MM.1S (cell line): ENCODE measurements around the gene LTBP1.
A peak's percentile ranks its signal among the peaks of the same experiment; 100 is the strongest.

Experiments
- DNase-seq: peaks from one replicate; pipeline ENCODE4 v3.0.0-alpha.2; 2015
- H2AFZ ChIP-seq: fragments of 300-600 bp; sonication (generic); 2 replicates; pipeline ENCODE4 v1.6.0; 2016; ENCODE audit warnings: antibody characterized with exemption, low read length
- H3F3A ChIP-seq: fragments of 300-600 bp; sonication (generic); 2 replicates; pipeline ENCODE4 v1.6.1; 2016; ENCODE audit warnings: mild to moderate bottlenecking, antibody characterized with exemption, low read length, moderate library complexity, mixed read lengths; ENCODE audit not compliant: insufficient read depth
- H3K27ac ChIP-seq: fragments of 300-600 bp; sonication (generic); 2 replicates; pipeline ENCODE4 v1.5.1; 2016; ENCODE audit warnings: mild to moderate bottlenecking, low read length
- H3K27me3 ChIP-seq: fragments of 300-600 bp; sonication (generic); replicated peaks from 2 replicates; pipeline ENCODE4 v1.6.0; 2016; ENCODE audit warnings: low read length; ENCODE audit not compliant: insufficient read depth
- H3K36me3 ChIP-seq: fragments of 300-600 bp; sonication (generic); replicated peaks from 2 replicates; pipeline ENCODE4 v1.6.1; 2016; ENCODE audit warnings: mild to moderate bottlenecking, low read length, mixed read lengths; ENCODE audit not compliant: insufficient read depth
- H3K4me1 ChIP-seq: fragments of 300-600 bp; sonication (generic); 2 replicates; pipeline ENCODE4 v1.6.1; 2016; ENCODE audit warnings: low read length, mixed read lengths
- H3K4me2 ChIP-seq: fragments of 300-600 bp; sonication (generic); 2 replicates; pipeline ENCODE4 v1.6.0; 2016; ENCODE audit warnings: low read depth, low read length
- H3K4me3 ChIP-seq: fragments of 300-600 bp; sonication (generic); 2 replicates; pipeline ENCODE4 v1.5.1; 2016; ENCODE audit warnings: low read length, mixed read lengths
- H3K79me2 ChIP-seq: fragments of 300-600 bp; sonication (generic); 2 replicates; pipeline ENCODE4 v1.6.1; 2016; ENCODE audit warnings: mixed run types, low read length, mixed read lengths
- H3K9ac ChIP-seq: fragments of 300-600 bp; sonication (generic); 2 replicates; pipeline ENCODE4 v1.6.1; 2016; ENCODE audit warnings: low read length, mixed read lengths
- H3K9me2 ChIP-seq: fragments of 300-600 bp; sonication (generic); replicated peaks from 2 replicates; pipeline ENCODE4 v1.6.1; 2016; ENCODE audit warnings: mild to moderate bottlenecking, low read length, mixed read lengths; ENCODE audit not compliant: insufficient read depth
- H3K9me3 ChIP-seq: fragments of 300-600 bp; sonication (generic); replicated peaks from 2 replicates; pipeline ENCODE4 v1.6.1; 2016; ENCODE audit warnings: mild to moderate bottlenecking, low read length, mixed read lengths; ENCODE audit not compliant: insufficient read depth
- H4K20me1 ChIP-seq: fragments of 300-600 bp; sonication (generic); 2 replicates; pipeline ENCODE4 v1.6.1; 2016; ENCODE audit warnings: mild to moderate bottlenecking, low read length, moderate library complexity, mixed read lengths; ENCODE audit not compliant: insufficient read depth
- EZH2 ChIP-seq: fragments of 300-600 bp; sonication (generic); optimal IDR thresholded peaks from 2 replicates; pipeline ENCODE3; 2017; ENCODE audit warnings: low read depth, mild to moderate bottlenecking, antibody characterized with exemption, low read length, mixed read lengths
- EZH2phosphoT487 ChIP-seq: fragments of 300-600 bp; sonication (generic); IDR thresholded peaks from 2 replicates; pipeline ENCODE4 v1.6.1; 2018; ENCODE audit warnings: antibody characterized with exemption, low read length
- TF ChIP-seq, protein P1 (sequence below): fragments of 300-600 bp; sonication (generic); IDR thresholded peaks from 2 replicates; pipeline ENCODE4 v1.5.1; 2016; ENCODE audit warnings: antibody characterized with exemption, low read length, mixed read lengths

LTBP1 gene, protein sequence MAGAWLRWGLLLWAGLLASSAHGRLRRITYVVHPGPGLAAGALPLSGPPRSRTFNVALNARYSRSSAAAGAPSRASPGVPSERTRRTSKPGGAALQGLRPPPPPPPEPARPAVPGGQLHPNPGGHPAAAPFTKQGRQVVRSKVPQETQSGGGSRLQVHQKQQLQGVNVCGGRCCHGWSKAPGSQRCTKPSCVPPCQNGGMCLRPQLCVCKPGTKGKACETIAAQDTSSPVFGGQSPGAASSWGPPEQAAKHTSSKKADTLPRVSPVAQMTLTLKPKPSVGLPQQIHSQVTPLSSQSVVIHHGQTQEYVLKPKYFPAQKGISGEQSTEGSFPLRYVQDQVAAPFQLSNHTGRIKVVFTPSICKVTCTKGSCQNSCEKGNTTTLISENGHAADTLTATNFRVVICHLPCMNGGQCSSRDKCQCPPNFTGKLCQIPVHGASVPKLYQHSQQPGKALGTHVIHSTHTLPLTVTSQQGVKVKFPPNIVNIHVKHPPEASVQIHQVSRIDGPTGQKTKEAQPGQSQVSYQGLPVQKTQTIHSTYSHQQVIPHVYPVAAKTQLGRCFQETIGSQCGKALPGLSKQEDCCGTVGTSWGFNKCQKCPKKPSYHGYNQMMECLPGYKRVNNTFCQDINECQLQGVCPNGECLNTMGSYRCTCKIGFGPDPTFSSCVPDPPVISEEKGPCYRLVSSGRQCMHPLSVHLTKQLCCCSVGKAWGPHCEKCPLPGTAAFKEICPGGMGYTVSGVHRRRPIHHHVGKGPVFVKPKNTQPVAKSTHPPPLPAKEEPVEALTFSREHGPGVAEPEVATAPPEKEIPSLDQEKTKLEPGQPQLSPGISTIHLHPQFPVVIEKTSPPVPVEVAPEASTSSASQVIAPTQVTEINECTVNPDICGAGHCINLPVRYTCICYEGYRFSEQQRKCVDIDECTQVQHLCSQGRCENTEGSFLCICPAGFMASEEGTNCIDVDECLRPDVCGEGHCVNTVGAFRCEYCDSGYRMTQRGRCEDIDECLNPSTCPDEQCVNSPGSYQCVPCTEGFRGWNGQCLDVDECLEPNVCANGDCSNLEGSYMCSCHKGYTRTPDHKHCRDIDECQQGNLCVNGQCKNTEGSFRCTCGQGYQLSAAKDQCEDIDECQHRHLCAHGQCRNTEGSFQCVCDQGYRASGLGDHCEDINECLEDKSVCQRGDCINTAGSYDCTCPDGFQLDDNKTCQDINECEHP (N-terminal part only)

DNA sequence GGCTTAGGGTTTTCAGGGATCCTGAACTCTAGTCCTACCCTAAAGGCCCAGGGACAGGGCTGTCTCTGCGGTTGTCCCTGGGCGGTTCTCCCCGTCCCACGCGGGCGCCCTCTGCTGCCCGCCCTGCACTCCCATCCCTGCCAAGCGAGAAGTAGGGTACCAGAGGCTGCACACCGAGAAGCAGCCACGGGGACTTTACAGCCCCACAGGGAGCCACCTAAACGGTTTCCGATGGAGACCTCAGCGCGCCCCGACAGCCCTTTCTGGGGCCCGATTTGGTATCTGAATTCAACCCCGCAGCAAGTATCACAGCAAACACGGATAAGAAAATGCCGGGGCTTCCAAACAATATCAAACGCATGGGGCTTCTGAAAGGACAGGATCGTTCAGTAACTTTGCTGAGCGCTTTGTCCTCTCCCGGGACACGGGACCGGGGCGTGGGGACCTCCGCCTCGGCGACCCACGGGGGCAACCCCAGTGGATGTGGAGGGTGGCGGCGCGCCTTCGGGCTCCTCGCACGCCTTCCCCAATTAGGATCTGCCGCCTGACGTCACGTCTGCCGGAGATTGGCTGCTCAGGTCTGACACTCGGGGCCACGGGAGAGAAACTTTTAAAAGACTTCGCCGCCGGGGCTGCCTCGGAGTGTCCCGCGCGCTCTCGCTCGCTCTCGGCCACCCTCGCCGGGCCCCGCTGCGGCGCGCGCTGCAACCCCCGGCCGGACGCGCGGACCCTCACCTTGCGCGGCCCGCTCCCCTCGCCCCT is at the start of gene LTBP1:
LTBP1 (plus strand) TSS at position 640 of the 762 bp plus-strand sequence. CDS start 372 bp downstream, outside the sequence.
- H3K9ac ChIP-seq: peak within 1 kb of the TSS; percentile 7; the same call in 1 of the 2 replicates
- H3K27me3 ChIP-seq: 0 out of 2 replicates have a peak, but pooled peaks cover 3% of the 10 kb centered on the region
- TF ChIP-seq EZH2phosphoT487: no peak
- TF ChIP-seq, protein P1, sequence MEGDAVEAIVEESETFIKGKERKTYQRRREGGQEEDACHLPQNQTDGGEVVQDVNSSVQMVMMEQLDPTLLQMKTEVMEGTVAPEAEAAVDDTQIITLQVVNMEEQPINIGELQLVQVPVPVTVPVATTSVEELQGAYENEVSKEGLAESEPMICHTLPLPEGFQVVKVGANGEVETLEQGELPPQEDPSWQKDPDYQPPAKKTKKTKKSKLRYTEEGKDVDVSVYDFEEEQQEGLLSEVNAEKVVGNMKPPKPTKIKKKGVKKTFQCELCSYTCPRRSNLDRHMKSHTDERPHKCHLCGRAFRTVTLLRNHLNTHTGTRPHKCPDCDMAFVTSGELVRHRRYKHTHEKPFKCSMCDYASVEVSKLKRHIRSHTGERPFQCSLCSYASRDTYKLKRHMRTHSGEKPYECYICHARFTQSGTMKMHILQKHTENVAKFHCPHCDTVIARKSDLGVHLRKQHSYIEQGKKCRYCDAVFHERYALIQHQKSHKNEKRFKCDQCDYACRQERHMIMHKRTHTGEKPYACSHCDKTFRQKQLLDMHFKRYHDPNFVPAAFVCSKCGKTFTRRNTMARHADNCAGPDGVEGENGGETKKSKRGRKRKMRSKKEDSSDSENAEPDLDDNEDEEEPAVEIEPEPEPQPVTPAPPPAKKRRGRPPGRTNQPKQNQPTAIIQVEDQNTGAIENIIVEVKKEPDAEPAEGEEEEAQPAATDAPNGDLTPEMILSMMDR: peak; percentile 91

DNA sequence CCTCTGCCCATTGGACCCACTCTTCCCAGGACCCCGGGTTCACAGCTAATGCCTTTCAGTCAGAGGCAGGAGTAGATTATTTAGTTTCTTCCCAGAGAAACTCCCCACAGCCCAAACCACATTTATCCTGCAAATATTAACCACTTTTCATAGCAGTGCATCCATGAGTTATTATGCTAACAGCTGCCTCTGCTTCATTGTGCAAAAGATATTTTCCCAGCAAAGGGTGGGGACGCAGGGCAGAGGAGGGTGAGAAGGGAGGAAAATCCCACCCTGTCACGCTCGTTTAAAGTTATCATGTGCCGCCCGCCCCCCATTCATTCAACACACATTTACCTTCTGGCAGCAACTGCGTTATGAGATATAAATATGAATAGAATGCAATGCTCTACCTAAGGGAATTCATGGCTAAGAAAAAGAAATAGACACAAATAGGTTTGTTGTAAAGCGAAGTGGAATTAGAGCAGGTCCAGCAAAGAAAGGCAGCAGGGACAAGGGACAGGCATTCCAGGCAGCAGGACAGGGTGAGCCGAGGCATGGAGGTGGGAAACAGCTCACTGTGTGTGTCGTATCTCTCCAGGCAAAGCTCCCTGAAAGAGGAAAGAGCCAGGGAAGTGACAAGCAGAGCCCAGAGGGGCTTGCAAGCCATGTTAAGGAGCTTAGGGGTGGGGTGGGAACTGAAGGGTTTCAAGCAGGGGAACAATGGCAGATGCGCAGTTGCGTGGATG is 46.3 kb upstream of the LTBP1 start:
- H3K79me2 ChIP-seq: no peaks in the 10 kb centered on the region
- H3K4me2 ChIP-seq: no peak overlapping the region
- TF ChIP-seq EZH2phosphoT487 (no peak), EZH2 (no peak)
- TF ChIP-seq, protein P1: no peak
- H3K36me3 ChIP-seq: no peaks in the 10 kb centered on the region
- no peaks in the 10 kb centered on the region for H3K9me2 ChIP-seq
- H3K9ac ChIP-seq: no peak overlapping the region
- peaks cover 9% of the 10 kb centered on the region; the same call in 1 of the 2 replicates for H3K4me1 ChIP-seq
- no peaks in the 10 kb centered on the region for H3K9me3 ChIP-seq
- no peaks in the 10 kb centered on the region for H3K27me3 ChIP-seq
- no peak overlapping the region for H3K4me3 ChIP-seq
- no peak overlapping the region for H2AFZ ChIP-seq
- H3F3A ChIP-seq: no peaks in the 10 kb centered on the region
- no peak overlapping the region for H3K27ac ChIP-seq
- no peaks in the 10 kb centered on the region for H4K20me1 ChIP-seq
- DNase-seq: no peak

More for the DNA sequence above, at the start of gene LTBP1:
- H4K20me1 ChIP-seq: no peaks in the 10 kb centered on the region
- no peaks in the 10 kb centered on the region for H3F3A ChIP-seq
- H3K9me3 ChIP-seq: no peaks in the 10 kb centered on the region
- H3K27ac ChIP-seq: no peak within 1 kb of the TSS
- no peaks in the 10 kb centered on the region for H3K36me3 ChIP-seq
- no peaks in the 10 kb centered on the region for H3K79me2 ChIP-seq
- H3K4me1 ChIP-seq: peaks cover 11% of the 10 kb centered on the region
- peak; percentile 78 for DNase-seq
- H3K4me3 ChIP-seq: peak within 1 kb of the TSS; percentile 61
- H3K4me2 ChIP-seq: peak within 1 kb of the TSS; percentile 77
- H3K9me2 ChIP-seq: no peaks in the 10 kb centered on the region
- H2AFZ ChIP-seq: peak within 1 kb of the TSS; percentile 65
